Activated T-cell treated with anti-CD3 and anti-CD28 coated beads, Interleukin-2, amount 50 U/mL, for 72 hours (primary cell): ENCODE data around the gene GNPNAT1. TPM values are rescaled to one million over a fixed set of nuclear protein-coding genes. Genes with fewer than 3 reads are reported as not detected.
"Not testable (repeated sequence)": the region's sequence is repeated elsewhere in the genome, so short reads cannot be mapped to it uniquely, and the experiment has no call there.

ENCODE experiments used
- ATAC-seq, 2 donors: fragments of 150-1000 bp; cut with Tn5 transposase; replicated peaks in 1 of 2; 2 replicates each; pipeline ENCODE4 v1.10.0; 2021; ENCODE audit warnings: moderate library complexity in 2 of 2, mild to moderate bottlenecking in 1 of 2
- DNase-seq, 2 donors: peaks; one replicate each; pipeline ENCODE4 v3.0.0; 2021 to 2022; ENCODE audit warnings: mixed read lengths in 1 of 2
- H3K27ac Mint-ChIP-seq: one replicate; pipeline ENCODE4 v1.8.0; 2022; ENCODE audit warnings: mild to moderate bottlenecking, moderate library complexity, mixed read lengths
- H3K27me3 Mint-ChIP-seq: one replicate; pipeline ENCODE4 v1.8.0; 2022; ENCODE audit warnings: low read depth, mixed read lengths
- H3K36me3 Mint-ChIP-seq, 2 donors: one replicate each; pipeline ENCODE4 v1.8.0; 2022; ENCODE audit warnings: mixed read lengths in 2 of 2, mild to moderate bottlenecking in 1 of 2; ENCODE audit not compliant: insufficient read depth in 2 of 2
- H3K4me1 Mint-ChIP-seq: one replicate; pipeline ENCODE4 v1.8.0; 2022; ENCODE audit warnings: low read depth, mixed read lengths
- H3K4me3 Mint-ChIP-seq, 2 donors: one replicate each; pipeline ENCODE4 v1.8.0; 2022; ENCODE audit warnings: mild to moderate bottlenecking in 2 of 2, mixed read lengths in 2 of 2, moderate library complexity in 2 of 2
- H3K9me3 Mint-ChIP-seq, 2 donors: one replicate each; pipeline ENCODE4 v1.8.0; 2022; ENCODE audit warnings: mixed read lengths in 2 of 2
- total RNA-seq, 2 donors: library from RNA; stranded (reverse); gene quantifications; one replicate each; pipeline ENCODE4 v1.2.3, GENCODE V29; 2022

Gene GNPNAT1
- total RNA-seq, 2 donors from 2014 or later, result 16.3 to 19.9 TPM

- Mint-ChIP-seq H3K4me3 (no peak overlapping the region), H3K36me3 (peaks cover 2 to 18% of the 10 kb centered on the region in 2 donors), H3K27me3 (no peaks in the 10 kb centered on the region), H3K9me3 (no peaks in the 10 kb centered on the region), H3K27ac (no peak overlapping the region), H3K4me1 (peaks cover 64% of the 10 kb centered on the region)
- no peak for ATAC-seq
- no peak for DNase-seq
These were observed 57.6 kb downstream of the GNPNAT1 start for GRCh38 chr14:52733824-52734223.

GRCh38 chr14:52730709-52731111 lies 60.7 kb downstream of the GNPNAT1 start:
- Mint-ChIP-seq H3K27ac (peak overlapping the region; percentile 90), H3K27me3 (no peaks in the 10 kb centered on the region), H3K36me3 (peaks cover 2 to 22% of the 10 kb centered on the region in 2 donors), H3K9me3 (no peaks in the 10 kb centered on the region), H3K4me3 (peak overlapping the region; percentile 96 to 98), H3K4me1 (peaks cover 44% of the 10 kb centered on the region)
- DNase-seq (no peak), ATAC-seq (no peak)

GRCh38 chr14:52729925-52730708 lies 61.3 kb downstream of the GNPNAT1 start, which contains the start of gene STYX:
Gene STYX (plus strand): TSS chr14:52730166. CDS start chr14:52730475, 309 bp downstream.
- Mint-ChIP-seq H3K9me3 (no peaks in the 10 kb centered on the region), H3K27ac (peak within 1 kb of the TSS; percentile 90), H3K36me3 (peaks cover 2 to 22% of the 10 kb centered on the region in 2 donors), H3K4me3 (peak within 1 kb of the TSS; percentile 96 to 98), H3K4me1 (peaks cover 44% of the 10 kb centered on the region), H3K27me3 (no peaks in the 10 kb centered on the region)
- ATAC-seq (peak; percentile 95 to 96), DNase-seq (peak; percentile 98 to 99)

GRCh38 chr14:52729585-52729924 lies 61.9 kb downstream of the GNPNAT1 start:
- Mint-ChIP-seq H3K27ac (peak overlapping the region; percentile 56), H3K9me3 (no peaks in the 10 kb centered on the region), H3K4me1 (peaks cover 42% of the 10 kb centered on the region), H3K36me3 (peaks cover 0 to 20% of the 10 kb centered on the region in 2 donors), H3K27me3 (no peaks in the 10 kb centered on the region), H3K4me3 (peak overlapping the region; percentile 96 to 98)
- DNase-seq, result no peak
- no peak for ATAC-seq

- Mint-ChIP-seq H3K4me3 (peak overlapping the region in 1 of 2 donors; percentile 42), H3K4me1 (peaks cover 37% of the 10 kb centered on the region), H3K36me3 (peaks cover 0 to 16% of the 10 kb centered on the region in 2 donors)
- not testable (repeated sequence) for H3K27ac Mint-ChIP-seq, H3K9me3 Mint-ChIP-seq, DNase-seq, H3K27me3 Mint-ChIP-seq, ATAC-seq
These were observed 62.4 kb downstream of the GNPNAT1 start for GRCh38 chr14:52729035-52729434.

- not testable (repeated sequence) for H3K4me3 Mint-ChIP-seq, DNase-seq, H3K9me3 Mint-ChIP-seq, H3K27ac Mint-ChIP-seq, ATAC-seq, H3K27me3 Mint-ChIP-seq
- peaks cover 29% of the 10 kb centered on the region for H3K4me1 Mint-ChIP-seq
- peaks cover 4 to 19% of the 10 kb centered on the region in 2 donors for H3K36me3 Mint-ChIP-seq
These were observed 63.9 kb downstream of the GNPNAT1 start for GRCh38 chr14:52727509-52727908.

Other genes starting within 250 kb of the GNPNAT1 start
- 1 to 10 TPM; 4.0 to 6.7 TPM for gene TXNDC16, start 239.1 kb downstream of the GNPNAT1 start, total RNA-seq
- under 1 TPM; 0.12 to 0.46 TPM for gene GPR137C, start 238.8 kb downstream of the GNPNAT1 start, total RNA-seq
- gene ERO1A, start 96.0 kb downstream of the GNPNAT1 start, total RNA-seq, result 100 to 1,000 TPM in 1 of 2 donors, 10 to 100 TPM in 1; 84.8 to 107 TPM
- gene PSMC6, start 84.4 kb downstream of the GNPNAT1 start, total RNA-seq, result 10 to 100 TPM; 90.0 to 91.1 TPM
- gene STYX, start 61.4 kb downstream of the GNPNAT1 start, total RNA-seq, result 10 to 100 TPM; 15.5 to 16.2 TPM
- gene FERMT2, start 159.4 kb upstream of the GNPNAT1 start, total RNA-seq, result 10 to 100 TPM; 12.1 to 18.8 TPM